Measurements from ENCODE around the gene MYADML2. TPM values are rescaled to one million over a fixed set of nuclear protein-coding genes. Genes with fewer than 3 reads are reported as not detected.
A peak's percentile ranks its signal among the peaks of the same experiment; 100 is the strongest.

Gene MYADML2
- total RNA-seq, 1 donor from 2014 or later: 0.11 TPM

GRCh38 chr17:81961087-81961511 lies 14.1 kb upstream of the MYADML2 start, which contains the start of gene NOTUM:
Gene NOTUM (minus strand): TSS chr17:81961187. CDS start chr17:81960909, 278 bp downstream.
- Mint-ChIP-seq H3K27me3 (ENCODE audit: insufficient read depth, low read depth) (peaks cover 32% of the 10 kb centered on the region), H3K4me3 (no peak within 1 kb of the TSS), H3K4me1 (peaks cover 38% of the 10 kb centered on the region), H3K27ac (no peak within 1 kb of the TSS), H3K9me3 (no peaks in the 10 kb centered on the region), H3K36me3 (peaks cover 3% of the 10 kb centered on the region)
- Histone ChIP-seq H3F3A (ENCODE audit: low read depth) (peaks cover 22% of the 10 kb centered on the region), H4K20me1 (ENCODE audit: low read depth) (peaks cover 11% of the 10 kb centered on the region), H3K27ac (no peak within 1 kb of the TSS), H3K4me3 (peak within 1 kb of the TSS; percentile 39), H3K36me3 (no peaks in the 10 kb centered on the region), H3K9ac (no peak within 1 kb of the TSS), H3K27me3 (peaks cover 100% of the 10 kb centered on the region), H3K9me3 (ENCODE audit: low read depth) (no peaks in the 10 kb centered on the region), H3K4me2 (peak within 1 kb of the TSS; percentile 73), H3K79me2 (ENCODE audit: low read depth) (no peaks in the 10 kb centered on the region), H2AFZ (replicated peaks) (no peak within 1 kb of the TSS), H3K4me1 (peaks cover 8% of the 10 kb centered on the region)
- DNase-seq (ENCODE audit: low spot score): peak; percentile 88
- no peak for TF ChIP-seq EZH2 (IDR thresholded peaks at IDR 0.05)
- TF ChIP-seq EZH2phosphoT487 (IDR thresholded peaks at IDR 0.05): no peak
- TF ChIP-seq CTCF (IDR thresholded peaks at IDR 0.05): peak; percentile 35

- Histone ChIP-seq H3K9me3 (ENCODE audit: low read depth) (no peaks in the 10 kb centered on the region), H3K4me1 (peaks cover 8% of the 10 kb centered on the region), H3K4me2 (peak overlapping the region; percentile 72), H3K79me2 (ENCODE audit: low read depth) (no peaks in the 10 kb centered on the region), H3K36me3 (no peaks in the 10 kb centered on the region), H2AFZ (replicated peaks) (no peak overlapping the region), H3K4me3 (peak overlapping the region; percentile 38), H3F3A (ENCODE audit: low read depth) (peaks cover 19% of the 10 kb centered on the region), H4K20me1 (ENCODE audit: low read depth) (peaks cover 11% of the 10 kb centered on the region), H3K27ac (no peak overlapping the region), H3K9ac (no peak overlapping the region), H3K27me3 (peaks cover 95% of the 10 kb centered on the region)
- H3K9me3 Mint-ChIP-seq: no peaks in the 10 kb centered on the region
- peaks cover 33% of the 10 kb centered on the region for H3K27me3 Mint-ChIP-seq (ENCODE audit: insufficient read depth, low read depth)
- DNase-seq (ENCODE audit: low spot score): peak; percentile 51
- no peak overlapping the region for H3K4me3 Mint-ChIP-seq
- TF ChIP-seq EZH2 (IDR thresholded peaks at IDR 0.05) (peak; percentile 100), CTCF (IDR thresholded peaks at IDR 0.05) (no peak), EZH2phosphoT487 (IDR thresholded peaks at IDR 0.05) (peak; percentile 100)
- no peak overlapping the region for H3K27ac Mint-ChIP-seq
- H3K36me3 Mint-ChIP-seq: peaks cover 3% of the 10 kb centered on the region
- H3K4me1 Mint-ChIP-seq: peaks cover 38% of the 10 kb centered on the region
These were observed 13.3 kb upstream of the MYADML2 start for GRCh38 chr17:81960130-81960958.

- no peaks in the 10 kb centered on the region for H3K9me3 Mint-ChIP-seq
- no peaks in the 10 kb centered on the region for H3K36me3 ChIP-seq
- no peaks in the 10 kb centered on the region for H3K9me3 ChIP-seq (ENCODE audit: low read depth)
- H3K36me3 Mint-ChIP-seq: peaks cover 3% of the 10 kb centered on the region
- H3K27ac Mint-ChIP-seq: no peak overlapping the region
- TF ChIP-seq EZH2phosphoT487 (IDR thresholded peaks at IDR 0.05) (no peak), CTCF (IDR thresholded peaks at IDR 0.05) (peak; percentile 68)
- H3K27ac ChIP-seq: no peak overlapping the region
- no peak overlapping the region for H3K9ac ChIP-seq
- peak; percentile 76 for DNase-seq (ENCODE audit: low spot score)
- H3K4me3 Mint-ChIP-seq: peak overlapping the region; percentile 76
- H3K27me3 Mint-ChIP-seq (ENCODE audit: insufficient read depth, low read depth): peaks cover 32% of the 10 kb centered on the region
- peaks cover 87% of the 10 kb centered on the region for H3K27me3 ChIP-seq
- peaks cover 8% of the 10 kb centered on the region for H3K4me1 ChIP-seq
- H4K20me1 ChIP-seq (ENCODE audit: low read depth): peaks cover 11% of the 10 kb centered on the region
- H3F3A ChIP-seq (ENCODE audit: low read depth): peaks cover 17% of the 10 kb centered on the region
- H3K4me3 ChIP-seq: peak overlapping the region; percentile 38
- peak overlapping the region; percentile 72 for H3K4me2 ChIP-seq
- no peaks in the 10 kb centered on the region for H3K79me2 ChIP-seq (ENCODE audit: low read depth)
- H3K4me1 Mint-ChIP-seq: peaks cover 30% of the 10 kb centered on the region
- no peak overlapping the region for H2AFZ ChIP-seq (replicated peaks)
These were observed 12.5 kb upstream of the MYADML2 start for GRCh38 chr17:81959362-81960129.

All from neural progenitor cell (in vitro differentiated cells).